ENCODE measurements around the gene OAS1. TPM values are rescaled to one million over a fixed set of nuclear protein-coding genes. Genes with fewer than 3 reads are reported as not detected.

Gene OAS1
- total RNA-seq, 1 experiment from 2014 or later, result 0.64 TPM

- ATAC-seq, result no peak
Observed at GRCh38 chr12:112898380-112898779, 8.4 kb upstream of the OAS1 start.

More at GRCh38 chr12:112898380-112898779, 8.4 kb upstream of the OAS1 start:
- Histone ChIP-seq H3K4me1 (ENCODE audit: control insufficient read depth in 1 of 2, insufficient read depth in 2 of 2, low read length in 2 of 2) (no peaks in the 10 kb centered on the region), H3K9me3 (ENCODE audit: control insufficient read depth in 1 of 2, insufficient read depth in 1 of 2, low read depth in 1 of 2, low read length in 2 of 2) (no peaks in the 10 kb centered on the region), H3K27ac (ENCODE audit: low read depth, low read length) (no peak overlapping the region), H3K36me3 (ENCODE audit: control insufficient read depth in 1 of 2, insufficient read depth in 2 of 2, low read length in 2 of 2) (no peaks in the 10 kb centered on the region), H3K4me2 (ENCODE audit: low read length) (no peak overlapping the region), H3K79me2 (ENCODE audit: insufficient read depth, low read length) (no peaks in the 10 kb centered on the region), H4K20me1 (ENCODE audit: insufficient read depth) (no peaks in the 10 kb centered on the region), H2AFZ (ENCODE audit: low read depth, low read length, poor library complexity, severe bottlenecking) (no peak overlapping the region), H3K27me3 (ENCODE audit: insufficient read depth, low read length) (peaks cover 38% of the 10 kb centered on the region), H3K4me3 (replicated peaks in 1 of 2; ENCODE audit: low read depth in 1 of 2, low read length in 2 of 2) (no peak overlapping the region), H3K9ac (ENCODE audit: low read length) (no peak overlapping the region), H3K9me2 (ENCODE audit: insufficient read depth) (no peaks in the 10 kb centered on the region)
- ChIA-PET CTCF (interaction anchor here (0.6 kb wide), 1 partner anchor 174 kb away, joined by 3 read pairs; no protein-coding TSS in a partner anchor), POLR2A (no interaction called here), RAD21 (ENCODE audit: low non-redundant PET in 1 of 2, low total read pairs in 2 of 2, uncharacterized antibody in 2 of 2, unreplicated experiment in 2 of 2) (no interaction called here)
- DNase-seq (ENCODE audit: low read depth, low spot score), result no peak
- BruUV-seq (replicated peaks), result no TSS peak
- intact Hi-C loops (cut with micrococcal nuclease), result no loop called here
- TF ChIP-seq ATF3 (IDR thresholded peaks at IDR 0.05) (no peak), ZBTB33 (IDR thresholded peaks at IDR 0.05; ENCODE audit: extremely low read depth, insufficient replicate concordance, low read length) (no peak), SRF (IDR thresholded peaks at IDR 0.05; ENCODE audit: low read depth) (no peak), EGR1 (IDR thresholded peaks at IDR 0.05; ENCODE audit: low read depth) (no peak), SIN3A (IDR thresholded peaks at IDR 0.05; ENCODE audit: low read depth) (no peak), ZNF274 (IDR thresholded peaks at IDR 0.05; ENCODE audit: low read depth, low read length) (no peak), EZH2 (IDR thresholded peaks at IDR 0.05) (no peak)
